Nephron progenitor cell (in vitro differentiated cells): ENCODE results near the gene SERPINB5.

Experiments
- DNase-seq: peaks from one replicate; pipeline ENCODE4 v3.0.0; 2021
- H3K27ac Mint-ChIP-seq: 2 replicates; pipeline ENCODE4 v1.8.0; 2021; ENCODE audit warnings: mild to moderate bottlenecking, moderate library complexity, mixed read lengths
- H3K27me3 Mint-ChIP-seq: 2 replicates; pipeline ENCODE4 v1.8.0; 2021; ENCODE audit warnings: mild to moderate bottlenecking, low read depth, mixed read lengths; ENCODE audit not compliant: poor library complexity
- H3K36me3 Mint-ChIP-seq: 2 replicates; pipeline ENCODE4 v1.8.0; 2021; ENCODE audit warnings: low read depth, mixed read lengths
- H3K4me1 Mint-ChIP-seq: 2 replicates; pipeline ENCODE4 v1.8.0; 2021; ENCODE audit warnings: mixed read lengths
- H3K4me3 Mint-ChIP-seq: 2 replicates; pipeline ENCODE4 v1.8.0; 2021; ENCODE audit warnings: mild to moderate bottlenecking, moderate library complexity, mixed read lengths
- H3K9me3 Mint-ChIP-seq: 2 replicates; pipeline ENCODE4 v1.8.0; 2021; ENCODE audit warnings: mild to moderate bottlenecking, moderate library complexity, mixed read lengths
- TF ChIP-seq, protein P1 (sequence below): fragments of 200-600 bp; sonication (generic); IDR thresholded peaks from 2 replicates; pipeline ENCODE4 v1.5.0; 2021; ENCODE audit warnings: antibody characterized with exemption

The SERPINB5 gene, protein sequence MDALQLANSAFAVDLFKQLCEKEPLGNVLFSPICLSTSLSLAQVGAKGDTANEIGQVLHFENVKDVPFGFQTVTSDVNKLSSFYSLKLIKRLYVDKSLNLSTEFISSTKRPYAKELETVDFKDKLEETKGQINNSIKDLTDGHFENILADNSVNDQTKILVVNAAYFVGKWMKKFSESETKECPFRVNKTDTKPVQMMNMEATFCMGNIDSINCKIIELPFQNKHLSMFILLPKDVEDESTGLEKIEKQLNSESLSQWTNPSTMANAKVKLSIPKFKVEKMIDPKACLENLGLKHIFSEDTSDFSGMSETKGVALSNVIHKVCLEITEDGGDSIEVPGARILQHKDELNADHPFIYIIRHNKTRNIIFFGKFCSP

DNA sequence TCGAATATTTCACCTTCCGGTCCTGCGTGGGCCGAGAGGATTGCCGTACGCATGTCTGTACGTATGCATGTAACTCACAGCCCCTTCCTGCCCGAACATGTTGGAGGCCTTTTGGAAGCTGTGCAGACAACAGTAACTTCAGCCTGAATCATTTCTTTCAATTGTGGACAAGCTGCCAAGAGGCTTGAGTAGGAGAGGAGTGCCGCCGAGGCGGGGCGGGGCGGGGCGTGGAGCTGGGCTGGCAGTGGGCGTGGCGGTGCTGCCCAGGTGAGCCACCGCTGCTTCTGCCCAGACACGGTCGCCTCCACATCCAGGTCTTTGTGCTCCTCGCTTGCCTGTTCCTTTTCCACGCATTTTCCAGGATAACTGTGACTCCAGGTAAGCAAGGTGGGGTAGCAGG lies at the start of gene SERPINB5:
SERPINB5 (plus strand) TSS at position 291 of the 400 bp plus-strand sequence. CDS start 7,471 bp downstream, outside the sequence.
- H3K4me1 Mint-ChIP-seq, result no peaks in the 10 kb centered on the region
- H3K27ac Mint-ChIP-seq, result no peak within 1 kb of the TSS
- H3K4me3 Mint-ChIP-seq, result no peak within 1 kb of the TSS

DNA sequence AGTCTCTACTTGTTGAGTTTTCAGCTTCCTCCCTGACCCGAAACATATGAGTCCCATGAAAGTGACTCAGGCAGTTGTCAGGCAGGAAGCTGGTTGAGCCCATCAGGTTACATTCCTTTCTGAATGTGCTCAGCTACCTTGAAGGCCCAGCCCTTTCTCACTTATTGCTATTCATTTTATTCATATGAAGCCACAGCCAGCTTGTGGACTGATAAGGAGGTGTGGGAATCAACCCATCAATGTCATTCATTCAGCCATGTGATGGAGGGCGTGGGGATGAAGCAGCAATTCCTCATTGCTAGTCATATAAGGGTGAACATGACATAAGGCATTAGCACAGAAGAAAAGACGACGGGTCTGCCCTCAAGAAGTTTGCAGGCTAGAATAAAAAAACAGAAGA lies 49.2 kb upstream of the SERPINB5 start:
- Mint-ChIP-seq H3K4me3 (no peak overlapping the region), H3K36me3 (no peaks in the 10 kb centered on the region), H3K27ac (no peak overlapping the region), H3K27me3 (peaks cover 28% of the 10 kb centered on the region), H3K9me3 (no peaks in the 10 kb centered on the region), H3K4me1 (peaks cover 19% of the 10 kb centered on the region)
- TF ChIP-seq, protein P1, sequence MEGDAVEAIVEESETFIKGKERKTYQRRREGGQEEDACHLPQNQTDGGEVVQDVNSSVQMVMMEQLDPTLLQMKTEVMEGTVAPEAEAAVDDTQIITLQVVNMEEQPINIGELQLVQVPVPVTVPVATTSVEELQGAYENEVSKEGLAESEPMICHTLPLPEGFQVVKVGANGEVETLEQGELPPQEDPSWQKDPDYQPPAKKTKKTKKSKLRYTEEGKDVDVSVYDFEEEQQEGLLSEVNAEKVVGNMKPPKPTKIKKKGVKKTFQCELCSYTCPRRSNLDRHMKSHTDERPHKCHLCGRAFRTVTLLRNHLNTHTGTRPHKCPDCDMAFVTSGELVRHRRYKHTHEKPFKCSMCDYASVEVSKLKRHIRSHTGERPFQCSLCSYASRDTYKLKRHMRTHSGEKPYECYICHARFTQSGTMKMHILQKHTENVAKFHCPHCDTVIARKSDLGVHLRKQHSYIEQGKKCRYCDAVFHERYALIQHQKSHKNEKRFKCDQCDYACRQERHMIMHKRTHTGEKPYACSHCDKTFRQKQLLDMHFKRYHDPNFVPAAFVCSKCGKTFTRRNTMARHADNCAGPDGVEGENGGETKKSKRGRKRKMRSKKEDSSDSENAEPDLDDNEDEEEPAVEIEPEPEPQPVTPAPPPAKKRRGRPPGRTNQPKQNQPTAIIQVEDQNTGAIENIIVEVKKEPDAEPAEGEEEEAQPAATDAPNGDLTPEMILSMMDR, result no peak
- no peak for DNase-seq

More for the DNA sequence above, at the start of gene SERPINB5:
- no peaks in the 10 kb centered on the region for H3K9me3 Mint-ChIP-seq
- peaks cover 4% of the 10 kb centered on the region for H3K27me3 Mint-ChIP-seq
- DNase-seq, result no peak
- TF ChIP-seq, protein P1, result no peak
- no peaks in the 10 kb centered on the region for H3K36me3 Mint-ChIP-seq

DNA sequence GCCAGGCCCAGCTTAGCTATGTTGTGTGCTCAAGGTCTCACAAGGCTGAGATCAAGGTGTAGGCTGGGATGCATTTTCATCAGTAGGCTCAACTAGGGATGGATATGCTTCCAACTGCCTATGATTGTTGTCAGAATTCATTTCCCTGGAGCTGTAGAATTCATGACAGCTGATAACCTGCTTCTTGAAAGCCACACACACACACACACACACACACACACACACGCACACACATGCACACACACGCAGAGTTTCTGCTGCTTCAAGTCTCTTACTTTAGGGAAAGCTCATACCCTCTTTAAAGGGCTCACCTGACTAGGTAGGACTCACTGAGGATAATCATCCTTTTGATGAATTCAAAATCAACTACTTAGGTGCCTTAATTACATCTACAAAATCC lies 46.2 kb upstream of the SERPINB5 start:
- Mint-ChIP-seq H3K9me3 (no peaks in the 10 kb centered on the region), H3K27ac (no peak overlapping the region), H3K27me3 (peaks cover 44% of the 10 kb centered on the region), H3K4me3 (no peak overlapping the region), H3K4me1 (no peaks in the 10 kb centered on the region), H3K36me3 (no peaks in the 10 kb centered on the region)
- DNase-seq, result no peak
- TF ChIP-seq, protein P1, result no peak

DNA sequence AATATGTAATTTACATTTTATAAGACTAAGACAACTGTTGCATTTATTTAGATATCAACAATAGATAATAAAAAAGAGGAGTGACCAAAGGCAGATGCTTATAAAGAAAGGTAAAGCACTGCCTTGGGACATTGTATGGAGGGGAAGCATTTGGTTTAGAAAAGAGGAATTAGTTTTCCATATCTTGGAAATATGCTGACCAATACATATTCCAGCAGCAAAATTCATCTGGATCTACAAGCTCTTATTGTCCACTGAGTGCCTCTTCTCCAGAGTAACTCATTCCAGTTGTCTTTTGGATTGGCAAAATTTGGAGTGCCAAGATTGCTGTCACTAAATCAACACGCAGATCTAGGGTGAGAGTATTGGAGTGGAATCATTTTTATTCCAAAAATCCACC lies 45.6 kb upstream of the SERPINB5 start:
- DNase-seq, result no peak
- H3K4me3 Mint-ChIP-seq, result no peak overlapping the region
- H3K27ac Mint-ChIP-seq, result no peak overlapping the region
- H3K36me3 Mint-ChIP-seq, result no peaks in the 10 kb centered on the region
- TF ChIP-seq, protein P1, result no peak
- peaks cover 45% of the 10 kb centered on the region for H3K27me3 Mint-ChIP-seq
- H3K9me3 Mint-ChIP-seq, result no peaks in the 10 kb centered on the region
- H3K4me1 Mint-ChIP-seq, result no peaks in the 10 kb centered on the region

DNA sequence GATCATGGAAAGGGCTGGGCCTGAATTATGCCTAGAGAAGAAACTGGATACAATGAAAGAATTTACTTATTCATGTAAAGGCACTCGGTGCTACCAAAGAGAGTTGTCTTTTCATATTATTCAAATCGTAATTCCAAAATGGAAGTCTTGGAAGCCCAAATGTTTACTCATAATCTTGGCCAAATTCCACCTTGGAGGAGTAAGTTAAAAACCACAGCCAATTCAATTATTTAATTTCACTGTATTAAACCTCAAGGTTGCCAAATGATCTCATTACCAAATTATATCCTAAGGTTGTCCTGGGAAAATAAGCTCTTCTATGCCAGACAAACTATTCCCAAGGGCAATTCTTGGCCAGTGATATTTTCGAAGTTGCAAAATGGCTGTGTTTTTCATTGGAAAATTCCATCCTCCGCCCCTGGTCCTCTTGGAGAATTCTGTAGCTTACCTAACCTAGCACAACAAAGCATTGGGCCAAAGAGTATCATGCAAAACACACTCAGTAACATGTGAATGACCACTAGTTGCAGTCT lies 43.4 kb upstream of the SERPINB5 start:
- H3K4me3 Mint-ChIP-seq, result no peak overlapping the region
- H3K27me3 Mint-ChIP-seq, result peaks cover 49% of the 10 kb centered on the region
- no peak overlapping the region for H3K27ac Mint-ChIP-seq
- no peak for DNase-seq
- H3K36me3 Mint-ChIP-seq, result no peaks in the 10 kb centered on the region
- no peaks in the 10 kb centered on the region for H3K9me3 Mint-ChIP-seq
- TF ChIP-seq, protein P1, result no peak
- no peaks in the 10 kb centered on the region for H3K4me1 Mint-ChIP-seq

DNA sequence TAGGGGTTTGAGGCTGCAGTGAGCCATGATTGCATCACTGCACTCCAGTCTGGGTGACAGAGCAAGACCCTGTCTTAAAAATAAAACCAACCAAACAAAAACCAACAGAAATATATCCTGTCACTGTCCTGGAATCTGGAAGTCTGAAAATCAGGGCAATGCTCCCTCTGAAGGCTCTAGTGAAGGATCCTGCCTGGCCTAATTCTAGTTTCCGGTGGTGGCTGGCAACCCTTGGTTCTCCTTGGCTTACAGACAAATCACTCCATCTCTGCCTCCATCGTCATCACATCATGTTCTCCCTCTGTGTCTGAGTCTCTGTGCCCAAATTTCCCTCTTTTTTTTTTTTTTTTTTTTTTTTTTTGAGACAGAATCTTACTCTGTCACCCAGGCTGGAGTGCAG lies 38.6 kb upstream of the SERPINB5 start:
- DNase-seq, result no peak
- Mint-ChIP-seq H3K36me3 (no peaks in the 10 kb centered on the region), H3K27ac (no peak overlapping the region), H3K4me3 (no peak overlapping the region), H3K4me1 (peaks cover 27% of the 10 kb centered on the region), H3K9me3 (no peaks in the 10 kb centered on the region), H3K27me3 (peaks cover 27% of the 10 kb centered on the region)
- TF ChIP-seq, protein P1, result no peak
